AG09309 (cell line): ENCODE results near the gene PROSER3.

Source experiments
- DNase-seq: peaks from one replicate; pipeline ENCODE4 v3.0.0-alpha.2; 2010; ENCODE audit warnings: low read depth
- H3K4me3 ChIP-seq: 2 replicates; pipeline ENCODE4 v1.5.1; 2011; ENCODE audit warnings: mild to moderate bottlenecking, low read depth, low read length, moderate library complexity; ENCODE audit not compliant: control insufficient read depth
- TF ChIP-seq, protein P1 (sequence below): IDR thresholded peaks from 2 replicates; pipeline ENCODE4 v1.5.1; 2011; ENCODE audit warnings: mild to moderate bottlenecking, low read depth, low read length, inconsistent platforms; ENCODE audit not compliant: insufficient read depth, control insufficient read depth; ENCODE audit errors: missing control alignments

PROSER3 gene

GRCh38 chr19:35754370-35755130, 3.4 kb upstream of the PROSER3 start:
- TF ChIP-seq, protein P1, sequence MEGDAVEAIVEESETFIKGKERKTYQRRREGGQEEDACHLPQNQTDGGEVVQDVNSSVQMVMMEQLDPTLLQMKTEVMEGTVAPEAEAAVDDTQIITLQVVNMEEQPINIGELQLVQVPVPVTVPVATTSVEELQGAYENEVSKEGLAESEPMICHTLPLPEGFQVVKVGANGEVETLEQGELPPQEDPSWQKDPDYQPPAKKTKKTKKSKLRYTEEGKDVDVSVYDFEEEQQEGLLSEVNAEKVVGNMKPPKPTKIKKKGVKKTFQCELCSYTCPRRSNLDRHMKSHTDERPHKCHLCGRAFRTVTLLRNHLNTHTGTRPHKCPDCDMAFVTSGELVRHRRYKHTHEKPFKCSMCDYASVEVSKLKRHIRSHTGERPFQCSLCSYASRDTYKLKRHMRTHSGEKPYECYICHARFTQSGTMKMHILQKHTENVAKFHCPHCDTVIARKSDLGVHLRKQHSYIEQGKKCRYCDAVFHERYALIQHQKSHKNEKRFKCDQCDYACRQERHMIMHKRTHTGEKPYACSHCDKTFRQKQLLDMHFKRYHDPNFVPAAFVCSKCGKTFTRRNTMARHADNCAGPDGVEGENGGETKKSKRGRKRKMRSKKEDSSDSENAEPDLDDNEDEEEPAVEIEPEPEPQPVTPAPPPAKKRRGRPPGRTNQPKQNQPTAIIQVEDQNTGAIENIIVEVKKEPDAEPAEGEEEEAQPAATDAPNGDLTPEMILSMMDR = no peak
- H3K4me3 ChIP-seq = no peak overlapping the region

GRCh38 chr19:35755131-35755549, 2.8 kb upstream of the PROSER3 start:
- TF ChIP-seq, protein P1 = no peak
- DNase-seq = no peak
- H3K4me3 ChIP-seq = peak overlapping the region; percentile 1; the same call in 1 of the 2 replicates

More at GRCh38 chr19:35754370-35755130, 3.4 kb upstream of the PROSER3 start:
- DNase-seq = no peak

GRCh38 chr19:35755550-35756376, 2.2 kb upstream of the PROSER3 start:
- DNase-seq = no peak
- TF ChIP-seq, protein P1 = no peak
- H3K4me3 ChIP-seq = peak overlapping the region; percentile 55

- peak within 1 kb of the TSS; percentile 55 for H3K4me3 ChIP-seq
- DNase-seq = no peak
- TF ChIP-seq, protein P1 = no peak
Observed at GRCh38 chr19:35756377-35757230, 1.4 kb upstream of the PROSER3 start, which contains the start of gene HSPB6. HSPB6 (minus strand) TSS chr19:35757029; CDS start chr19:35757008, 21 bp downstream.

- DNase-seq = peak; percentile 57
- peak overlapping the region; percentile 55 for H3K4me3 ChIP-seq
- TF ChIP-seq, protein P1 = no peak
Observed at GRCh38 chr19:35757231-35757748, 686 bp upstream of the PROSER3 start.

GRCh38 chr19:35759697-35760096, 1.7 kb downstream of the PROSER3 start:
- DNase-seq = no peak
- TF ChIP-seq, protein P1 = no peak
- no peak overlapping the region for H3K4me3 ChIP-seq
